SK-N-SH treated with all-trans-retinoic acid at 6 μM for 48 hours (cell line): ENCODE data around the gene POLE2.

ENCODE experiments used
- ATAC-seq: fragments of 200-7000 bp; cut with Tn5 transposase; 3 replicates; pipeline ENCODE4 v1.9.1; 2020; ENCODE audit warnings: mild to moderate bottlenecking, moderate library complexity
- CREB5 ChIP-seq: fragments of 250-450 bp; sonication (Bioruptor Pico); IDR thresholded peaks from 2 replicates; pipeline ENCODE4 v1.5.1; 2020; ENCODE audit warnings: low read depth, mild to moderate bottlenecking, moderate library complexity
- CSDC2 ChIP-seq: fragments of 250-450 bp; sonication (Bioruptor Pico); IDR thresholded peaks from 2 replicates; pipeline ENCODE4 v1.5.0; 2020; ENCODE audit warnings: mild to moderate bottlenecking, moderate library complexity
- ESRRG ChIP-seq: fragments of 250-450 bp; sonication (Bioruptor Pico); IDR thresholded peaks from 2 replicates; pipeline ENCODE4 v1.6.1; 2021; ENCODE audit warnings: mild to moderate bottlenecking
- GLIS3 ChIP-seq: fragments of 250-450 bp; sonication (Bioruptor Pico); IDR thresholded peaks from 2 replicates; pipeline ENCODE4 v1.5.0; 2020; ENCODE audit warnings: mild to moderate bottlenecking, moderate library complexity
- OSR1 ChIP-seq: fragments of 250-450 bp; sonication (Bioruptor Pico); IDR thresholded peaks from 2 replicates; pipeline ENCODE4 v1.8.0; 2022; ENCODE audit warnings: moderate library complexity, mild to moderate bottlenecking, inconsistent platforms
- PPARA ChIP-seq: fragments of 250-450 bp; sonication (Bioruptor Pico); IDR thresholded peaks from 2 replicates; pipeline ENCODE4 v1.5.0; 2020; ENCODE audit warnings: mild to moderate bottlenecking, borderline replicate concordance
- RARB ChIP-seq: fragments of 250-450 bp; sonication (Bioruptor Pico); IDR thresholded peaks from 2 replicates; pipeline ENCODE4 v1.8.0; 2021; ENCODE audit warnings: mild to moderate bottlenecking, moderate library complexity
- SNAI2 ChIP-seq: fragments of 250-450 bp; sonication (Bioruptor Pico); IDR thresholded peaks from 2 replicates; pipeline ENCODE4 v1.5.0; 2020; ENCODE audit warnings: mild to moderate bottlenecking, moderate library complexity
- TCF4 ChIP-seq: fragments of 250-450 bp; sonication (Bioruptor Pico); IDR thresholded peaks from 2 replicates; pipeline ENCODE4 v1.8.0; 2021; ENCODE audit warnings: mild to moderate bottlenecking, moderate library complexity, borderline replicate concordance
- TOX ChIP-seq: fragments of 250-450 bp; sonication (Bioruptor Pico); IDR thresholded peaks from 2 replicates; pipeline ENCODE4 v1.8.0; 2021; ENCODE audit warnings: mild to moderate bottlenecking, moderate library complexity, borderline replicate concordance
- ZC3H10 ChIP-seq: fragments of 250-450 bp; sonication (Bioruptor Pico); IDR thresholded peaks from 2 replicates; pipeline ENCODE4 v1.5.1; 2021; ENCODE audit warnings: mild to moderate bottlenecking, moderate library complexity
- ZFP3 ChIP-seq: fragments of 250-450 bp; sonication (Bioruptor Pico); IDR thresholded peaks from 2 replicates; pipeline ENCODE4 v1.5.0; 2020; ENCODE audit warnings: mild to moderate bottlenecking, moderate library complexity
- ZFP30 ChIP-seq: fragments of 450-650 bp; formaldehyde crosslinking; IDR thresholded peaks from 2 replicates; pipeline ENCODE4 v1.5.0; 2022; ENCODE audit warnings: mild to moderate bottlenecking, moderate library complexity
- ZNF565 ChIP-seq: fragments of 450-650 bp; formaldehyde crosslinking; conservative IDR thresholded peaks from 2 replicates; pipeline ENCODE4 v1.5.0; 2020; ENCODE audit warnings: low read depth, mild to moderate bottlenecking, moderate library complexity
- ZNF8 ChIP-seq: fragments of 450-650 bp; formaldehyde crosslinking; IDR thresholded peaks from 2 replicates; pipeline ENCODE4 v1.5.0; 2020; ENCODE audit warnings: mild to moderate bottlenecking, moderate library complexity
- TF ChIP-seq, protein P1 (sequence below): fragments of 250-450 bp; sonication (Bioruptor Pico); IDR thresholded peaks from 2 replicates; pipeline ENCODE4 v1.8.0; 2020; ENCODE audit warnings: mild to moderate bottlenecking, moderate library complexity, borderline replicate concordance
- TF ChIP-seq, protein P2 (sequence below): fragments of 250-450 bp; sonication (Bioruptor Pico); IDR thresholded peaks from 2 replicates; pipeline ENCODE4 v1.8.0; 2021; ENCODE audit warnings: low read depth, mild to moderate bottlenecking, moderate library complexity, borderline replicate concordance
- TF ChIP-seq, protein P3 (sequence below): fragments of 250-450 bp; sonication (Bioruptor Pico); IDR thresholded peaks from 2 replicates; pipeline ENCODE4 v1.5.0; 2020; ENCODE audit warnings: mild to moderate bottlenecking, moderate library complexity

The POLE2 gene

GRCh38 chr14:49623941-49624839 lies 63.8 kb downstream of the POLE2 start:
- TF ChIP-seq ZFP30 (CRISPR knock-in tag), result no peak
- TF ChIP-seq, protein P1, sequence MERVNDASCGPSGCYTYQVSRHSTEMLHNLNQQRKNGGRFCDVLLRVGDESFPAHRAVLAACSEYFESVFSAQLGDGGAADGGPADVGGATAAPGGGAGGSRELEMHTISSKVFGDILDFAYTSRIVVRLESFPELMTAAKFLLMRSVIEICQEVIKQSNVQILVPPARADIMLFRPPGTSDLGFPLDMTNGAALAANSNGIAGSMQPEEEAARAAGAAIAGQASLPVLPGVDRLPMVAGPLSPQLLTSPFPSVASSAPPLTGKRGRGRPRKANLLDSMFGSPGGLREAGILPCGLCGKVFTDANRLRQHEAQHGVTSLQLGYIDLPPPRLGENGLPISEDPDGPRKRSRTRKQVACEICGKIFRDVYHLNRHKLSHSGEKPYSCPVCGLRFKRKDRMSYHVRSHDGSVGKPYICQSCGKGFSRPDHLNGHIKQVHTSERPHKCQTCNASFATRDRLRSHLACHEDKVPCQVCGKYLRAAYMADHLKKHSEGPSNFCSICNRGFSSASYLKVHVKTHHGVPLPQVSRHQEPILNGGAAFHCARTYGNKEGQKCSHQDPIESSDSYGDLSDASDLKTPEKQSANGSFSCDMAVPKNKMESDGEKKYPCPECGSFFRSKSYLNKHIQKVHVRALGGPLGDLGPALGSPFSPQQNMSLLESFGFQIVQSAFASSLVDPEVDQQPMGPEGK (CRISPR knock-in tag), result no peak
- TF ChIP-seq, protein P2, sequence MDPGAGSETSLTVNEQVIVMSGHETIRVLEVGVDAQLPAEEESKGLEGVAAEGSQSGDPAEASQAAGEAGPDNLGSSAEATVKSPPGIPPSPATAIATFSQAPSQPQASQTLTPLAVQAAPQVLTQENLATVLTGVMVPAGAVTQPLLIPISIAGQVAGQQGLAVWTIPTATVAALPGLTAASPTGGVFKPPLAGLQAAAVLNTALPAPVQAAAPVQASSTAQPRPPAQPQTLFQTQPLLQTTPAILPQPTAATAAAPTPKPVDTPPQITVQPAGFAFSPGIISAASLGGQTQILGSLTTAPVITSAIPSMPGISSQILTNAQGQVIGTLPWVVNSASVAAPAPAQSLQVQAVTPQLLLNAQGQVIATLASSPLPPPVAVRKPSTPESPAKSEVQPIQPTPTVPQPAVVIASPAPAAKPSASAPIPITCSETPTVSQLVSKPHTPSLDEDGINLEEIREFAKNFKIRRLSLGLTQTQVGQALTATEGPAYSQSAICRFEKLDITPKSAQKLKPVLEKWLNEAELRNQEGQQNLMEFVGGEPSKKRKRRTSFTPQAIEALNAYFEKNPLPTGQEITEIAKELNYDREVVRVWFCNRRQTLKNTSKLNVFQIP (CRISPR knock-in tag), result no peak
- TF ChIP-seq, protein P3, sequence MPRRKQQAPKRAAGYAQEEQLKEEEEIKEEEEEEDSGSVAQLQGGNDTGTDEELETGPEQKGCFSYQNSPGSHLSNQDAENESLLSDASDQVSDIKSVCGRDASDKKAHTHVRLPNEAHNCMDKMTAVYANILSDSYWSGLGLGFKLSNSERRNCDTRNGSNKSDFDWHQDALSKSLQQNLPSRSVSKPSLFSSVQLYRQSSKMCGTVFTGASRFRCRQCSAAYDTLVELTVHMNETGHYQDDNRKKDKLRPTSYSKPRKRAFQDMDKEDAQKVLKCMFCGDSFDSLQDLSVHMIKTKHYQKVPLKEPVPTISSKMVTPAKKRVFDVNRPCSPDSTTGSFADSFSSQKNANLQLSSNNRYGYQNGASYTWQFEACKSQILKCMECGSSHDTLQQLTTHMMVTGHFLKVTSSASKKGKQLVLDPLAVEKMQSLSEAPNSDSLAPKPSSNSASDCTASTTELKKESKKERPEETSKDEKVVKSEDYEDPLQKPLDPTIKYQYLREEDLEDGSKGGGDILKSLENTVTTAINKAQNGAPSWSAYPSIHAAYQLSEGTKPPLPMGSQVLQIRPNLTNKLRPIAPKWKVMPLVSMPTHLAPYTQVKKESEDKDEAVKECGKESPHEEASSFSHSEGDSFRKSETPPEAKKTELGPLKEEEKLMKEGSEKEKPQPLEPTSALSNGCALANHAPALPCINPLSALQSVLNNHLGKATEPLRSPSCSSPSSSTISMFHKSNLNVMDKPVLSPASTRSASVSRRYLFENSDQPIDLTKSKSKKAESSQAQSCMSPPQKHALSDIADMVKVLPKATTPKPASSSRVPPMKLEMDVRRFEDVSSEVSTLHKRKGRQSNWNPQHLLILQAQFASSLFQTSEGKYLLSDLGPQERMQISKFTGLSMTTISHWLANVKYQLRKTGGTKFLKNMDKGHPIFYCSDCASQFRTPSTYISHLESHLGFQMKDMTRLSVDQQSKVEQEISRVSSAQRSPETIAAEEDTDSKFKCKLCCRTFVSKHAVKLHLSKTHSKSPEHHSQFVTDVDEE (CRISPR knock-in tag), result no peak
- TF ChIP-seq ZFP3 (CRISPR knock-in tag), result no peak

GRCh38 chr14:49623387-49623786 lies 64.6 kb downstream of the POLE2 start:
- TF ChIP-seq CSDC2 (CRISPR knock-in tag) (no peak), GLIS3 (CRISPR knock-in tag) (no peak), CREB5 (CRISPR knock-in tag) (no peak), TCF4 (CRISPR knock-in tag) (no peak), OSR1 (CRISPR knock-in tag) (no peak), ZFP30 (CRISPR knock-in tag) (no peak), ZNF565 (no peak), TOX (CRISPR knock-in tag) (no peak), PPARA (no peak), ZNF8 (CRISPR knock-in tag) (no peak), RARB (CRISPR knock-in tag) (no peak), ZC3H10 (CRISPR knock-in tag) (no peak), ZFP3 (CRISPR knock-in tag) (no peak), SNAI2 (CRISPR knock-in tag) (no peak), ESRRG (CRISPR knock-in tag) (no peak)
- TF ChIP-seq, protein P2 (CRISPR knock-in tag), result no peak
- TF ChIP-seq, protein P3 (CRISPR knock-in tag), result no peak
- TF ChIP-seq, all 23 proteins: peak for 0
- ATAC-seq, result no peak

More at GRCh38 chr14:49623941-49624839, 63.8 kb downstream of the POLE2 start:
- ATAC-seq, result no peak
